IPS-18c (cell line): Measurements from ENCODE around the gene TLR8.

ENCODE experiments used
- H3K4me3 ChIP-seq: 2 replicates; pipeline ENCODE4 v1.7.0; 2013; ENCODE audit warnings: low read depth, mild to moderate bottlenecking, low read length, moderate library complexity; ENCODE audit not compliant: insufficient read depth
- H3K9me3 ChIP-seq: one replicate; pipeline ENCODE4 v1.6.1; 2013; ENCODE audit warnings: mild to moderate bottlenecking, low read length, moderate library complexity; ENCODE audit not compliant: control insufficient read depth, insufficient read depth

Gene TLR8

GRCh38 chrX:12906046-12906761, at the start of gene TLR8:
TSS of gene TLR8 (plus strand) at chrX:12906620. CDS start at chrX:12906707, 87 bp downstream.
- Histone ChIP-seq H3K9me3 (peaks cover 2% of the 10 kb centered on the region), H3K4me3 (no peak within 1 kb of the TSS)

DNA sequence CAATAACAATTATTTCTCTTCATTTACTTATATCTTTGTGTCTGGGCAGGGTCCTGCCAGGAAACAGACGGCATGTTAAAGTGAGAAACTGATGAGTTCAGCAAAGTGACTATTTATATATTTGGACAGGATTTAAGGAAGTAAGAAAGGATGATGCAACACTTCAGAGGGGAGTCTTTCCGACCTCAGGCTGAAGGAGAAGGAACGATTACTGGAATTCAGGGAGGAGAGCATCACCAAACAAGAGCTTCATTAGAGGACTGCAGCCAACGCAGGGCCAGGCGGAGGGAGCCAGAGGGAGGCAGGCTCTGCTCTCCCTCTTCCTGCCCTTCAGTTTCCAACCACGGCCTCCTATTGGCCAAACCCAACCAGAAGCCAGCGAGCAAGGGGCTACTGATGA, 41.1 kb upstream of the TLR8 start:
- H3K4me3 ChIP-seq: no peak overlapping the region
- peaks cover 3% of the 10 kb centered on the region for H3K9me3 ChIP-seq

- H3K4me3 ChIP-seq: no peak within 1 kb of the TSS
- H3K9me3 ChIP-seq: peaks cover 5% of the 10 kb centered on the region
These were observed 39.7 kb upstream of the TLR8 start, which contains the start of gene TLR7 for GRCh38 chrX:12866451-12867377. TSS of gene TLR7 (plus strand) at chrX:12867072. CDS start at chrX:12867579, 507 bp downstream.

GRCh38 chrX:12867685-12868084, 38.7 kb upstream of the TLR8 start:
- Histone ChIP-seq H3K4me3 (no peak overlapping the region), H3K9me3 (peaks cover 5% of the 10 kb centered on the region)

GRCh38 chrX:12868747-12869146, 37.7 kb upstream of the TLR8 start:
- H3K9me3 ChIP-seq: peaks cover 5% of the 10 kb centered on the region
- no peak overlapping the region for H3K4me3 ChIP-seq

DNA sequence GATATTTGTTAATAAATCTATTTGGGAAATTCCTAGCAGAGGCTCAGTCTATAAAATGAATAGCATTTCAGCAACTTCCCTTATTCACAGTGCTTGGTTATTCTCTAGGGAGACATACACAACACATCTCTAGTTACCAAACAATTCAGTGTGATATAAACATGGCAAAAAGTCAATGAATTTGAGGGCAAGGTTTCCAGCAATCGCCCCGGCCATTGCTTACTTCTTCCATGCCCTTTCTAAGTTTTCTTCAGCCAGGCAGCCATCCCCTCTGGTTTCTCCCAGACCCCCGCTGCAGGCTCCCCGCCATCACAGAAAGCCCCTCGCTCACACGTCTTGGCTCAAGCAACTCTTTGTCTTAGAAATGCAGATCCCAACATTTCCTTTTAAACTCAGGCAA, 35.2 kb upstream of the TLR8 start:
- H3K4me3 ChIP-seq: no peak overlapping the region
- peaks cover 6% of the 10 kb centered on the region for H3K9me3 ChIP-seq

GRCh38 chrX:12872741-12873140, 33.7 kb upstream of the TLR8 start:
- H3K4me3 ChIP-seq: no peak overlapping the region
- peaks cover 5% of the 10 kb centered on the region for H3K9me3 ChIP-seq

DNA sequence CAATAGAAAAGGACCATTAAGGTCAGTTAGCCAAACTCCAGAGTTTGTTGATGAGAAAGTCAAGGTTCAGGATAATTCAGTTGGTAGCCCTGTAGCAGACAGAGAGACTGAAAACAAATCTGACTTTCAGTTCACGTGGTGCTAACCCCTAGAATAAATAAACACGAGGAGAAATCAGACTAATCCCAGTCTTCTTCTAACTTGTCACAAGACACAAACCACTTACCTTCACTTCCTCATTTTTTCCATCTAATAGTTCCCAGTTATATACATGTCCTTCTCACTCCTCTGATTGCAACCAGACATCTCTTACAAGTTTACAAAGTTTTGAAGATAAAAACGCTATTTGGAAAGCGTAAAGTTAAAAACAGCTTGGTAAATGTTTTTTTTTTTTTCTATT, 31.8 kb upstream of the TLR8 start:
- Histone ChIP-seq H3K9me3 (peaks cover 5% of the 10 kb centered on the region), H3K4me3 (no peak overlapping the region)

DNA sequence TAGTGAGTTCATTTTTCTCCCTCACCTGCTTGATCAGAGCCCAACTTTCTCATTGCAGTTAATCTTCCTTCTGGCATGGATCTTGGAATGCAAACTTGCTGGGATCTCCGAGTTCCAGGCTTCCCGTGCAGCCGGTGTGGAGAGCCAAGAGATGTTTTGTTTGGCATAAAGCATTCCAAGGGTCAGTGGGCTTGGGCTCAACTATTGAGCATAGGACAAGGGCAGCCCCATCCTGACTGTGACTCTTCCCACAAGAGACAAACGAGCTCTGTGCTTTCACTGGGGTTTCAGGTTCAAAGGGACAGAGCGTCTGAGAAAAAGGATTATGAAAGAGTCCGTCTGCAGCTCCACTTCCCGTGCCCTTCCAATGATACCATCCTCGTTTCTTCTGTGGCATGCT, 29.0 kb upstream of the TLR8 start:
- H3K4me3 ChIP-seq: no peak overlapping the region
- H3K9me3 ChIP-seq: peaks cover 2% of the 10 kb centered on the region

DNA sequence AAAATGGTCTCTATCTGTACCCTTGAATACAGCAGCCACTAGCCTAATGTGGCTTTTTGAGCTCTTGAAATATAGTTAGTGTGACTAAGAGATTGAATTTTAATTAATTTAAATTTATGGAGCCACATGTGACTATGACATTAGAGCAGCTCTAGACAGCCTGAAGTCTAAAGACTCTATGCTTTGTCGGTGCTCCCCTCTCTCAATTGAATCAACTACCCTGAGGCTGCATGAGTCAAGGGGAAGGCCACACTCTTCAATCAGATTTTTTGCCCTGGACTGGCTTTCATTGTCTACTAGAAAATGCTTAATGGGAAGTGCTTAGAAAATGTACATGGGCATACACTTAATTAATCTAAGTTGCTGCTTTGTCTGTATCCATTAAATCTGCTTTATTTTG, 27.9 kb upstream of the TLR8 start:
- Histone ChIP-seq H3K9me3 (peaks cover 2% of the 10 kb centered on the region), H3K4me3 (no peak overlapping the region)

GRCh38 chrX:12881914-12882313, 24.5 kb upstream of the TLR8 start:
- Histone ChIP-seq H3K9me3 (no peaks in the 10 kb centered on the region), H3K4me3 (no peak overlapping the region)

DNA sequence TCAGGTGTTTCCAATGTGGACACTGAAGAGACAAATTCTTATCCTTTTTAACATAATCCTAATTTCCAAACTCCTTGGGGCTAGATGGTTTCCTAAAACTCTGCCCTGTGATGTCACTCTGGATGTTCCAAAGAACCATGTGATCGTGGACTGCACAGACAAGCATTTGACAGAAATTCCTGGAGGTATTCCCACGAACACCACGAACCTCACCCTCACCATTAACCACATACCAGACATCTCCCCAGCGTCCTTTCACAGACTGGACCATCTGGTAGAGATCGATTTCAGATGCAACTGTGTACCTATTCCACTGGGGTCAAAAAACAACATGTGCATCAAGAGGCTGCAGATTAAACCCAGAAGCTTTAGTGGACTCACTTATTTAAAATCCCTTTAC, 20.9 kb upstream of the TLR8 start:
- H3K4me3 ChIP-seq: no peak overlapping the region
- no peaks in the 10 kb centered on the region for H3K9me3 ChIP-seq

DNA sequence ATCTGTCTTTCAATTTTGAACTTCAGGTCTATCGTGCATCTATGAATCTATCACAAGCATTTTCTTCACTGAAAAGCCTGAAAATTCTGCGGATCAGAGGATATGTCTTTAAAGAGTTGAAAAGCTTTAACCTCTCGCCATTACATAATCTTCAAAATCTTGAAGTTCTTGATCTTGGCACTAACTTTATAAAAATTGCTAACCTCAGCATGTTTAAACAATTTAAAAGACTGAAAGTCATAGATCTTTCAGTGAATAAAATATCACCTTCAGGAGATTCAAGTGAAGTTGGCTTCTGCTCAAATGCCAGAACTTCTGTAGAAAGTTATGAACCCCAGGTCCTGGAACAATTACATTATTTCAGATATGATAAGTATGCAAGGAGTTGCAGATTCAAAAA, 19.9 kb upstream of the TLR8 start:
- H3K9me3 ChIP-seq: no peaks in the 10 kb centered on the region
- H3K4me3 ChIP-seq: no peak overlapping the region

GRCh38 chrX:12887141-12887540, 19.3 kb upstream of the TLR8 start:
- Histone ChIP-seq H3K9me3 (no peaks in the 10 kb centered on the region), H3K4me3 (no peak overlapping the region)

- Histone ChIP-seq H3K9me3 (no peaks in the 10 kb centered on the region), H3K4me3 (no peak overlapping the region)
These were observed 18.7 kb upstream of the TLR8 start for GRCh38 chrX:12887767-12888166.

GRCh38 chrX:12890467-12890866, 16.0 kb upstream of the TLR8 start:
- Histone ChIP-seq H3K9me3 (no peaks in the 10 kb centered on the region), H3K4me3 (no peak overlapping the region)

- H3K4me3 ChIP-seq: no peak overlapping the region
- no peaks in the 10 kb centered on the region for H3K9me3 ChIP-seq
These were observed 15.2 kb upstream of the TLR8 start for GRCh38 chrX:12891171-12891570.

- Histone ChIP-seq H3K9me3 (peaks cover 3% of the 10 kb centered on the region), H3K4me3 (no peak overlapping the region)
These were observed 14.4 kb upstream of the TLR8 start for GRCh38 chrX:12891915-12892506.
